Coronary artery (tissue), 2 donors: ENCODE measurements around the gene TXNL4B.
A peak's percentile ranks its signal among the peaks of the same experiment; 100 is the strongest.

ENCODE experiments used
- DNase-seq: peaks from one replicate; pipeline ENCODE4 v3.0.0-alpha.2; 2017; ENCODE audit warnings: low spot score
- H3K27ac ChIP-seq, 2 donors: fragments of 200-600 bp; sonication (generic); one replicate each; pipeline ENCODE4 v1.5.1; 2016 to 2019
- H3K4me3 ChIP-seq: fragments of 200-600 bp; sonication (generic); 2 replicates; pipeline ENCODE4 v1.5.1; 2016; ENCODE audit warnings: mild to moderate bottlenecking, moderate library complexity
- TF ChIP-seq, protein P1 (sequence below): fragments of 200-600 bp; sonication (generic); IDR thresholded peaks from one replicate; pipeline ENCODE4 v1.5.1; 2019; ENCODE audit warnings: antibody characterized with exemption

TXNL4B gene

GRCh38 chr16:72112906-72113615 is 19.6 kb upstream of the TXNL4B start:
- no peak for DNase-seq
- H3K4me3 ChIP-seq, result no peak overlapping the region
- no peak overlapping the region for H3K27ac ChIP-seq
- TF ChIP-seq, protein P1, sequence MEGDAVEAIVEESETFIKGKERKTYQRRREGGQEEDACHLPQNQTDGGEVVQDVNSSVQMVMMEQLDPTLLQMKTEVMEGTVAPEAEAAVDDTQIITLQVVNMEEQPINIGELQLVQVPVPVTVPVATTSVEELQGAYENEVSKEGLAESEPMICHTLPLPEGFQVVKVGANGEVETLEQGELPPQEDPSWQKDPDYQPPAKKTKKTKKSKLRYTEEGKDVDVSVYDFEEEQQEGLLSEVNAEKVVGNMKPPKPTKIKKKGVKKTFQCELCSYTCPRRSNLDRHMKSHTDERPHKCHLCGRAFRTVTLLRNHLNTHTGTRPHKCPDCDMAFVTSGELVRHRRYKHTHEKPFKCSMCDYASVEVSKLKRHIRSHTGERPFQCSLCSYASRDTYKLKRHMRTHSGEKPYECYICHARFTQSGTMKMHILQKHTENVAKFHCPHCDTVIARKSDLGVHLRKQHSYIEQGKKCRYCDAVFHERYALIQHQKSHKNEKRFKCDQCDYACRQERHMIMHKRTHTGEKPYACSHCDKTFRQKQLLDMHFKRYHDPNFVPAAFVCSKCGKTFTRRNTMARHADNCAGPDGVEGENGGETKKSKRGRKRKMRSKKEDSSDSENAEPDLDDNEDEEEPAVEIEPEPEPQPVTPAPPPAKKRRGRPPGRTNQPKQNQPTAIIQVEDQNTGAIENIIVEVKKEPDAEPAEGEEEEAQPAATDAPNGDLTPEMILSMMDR, result no peak

GRCh38 chr16:72112452-72112792 is 19.0 kb upstream of the TXNL4B start:
- TF ChIP-seq, protein P1, result no peak
- no peak overlapping the region for H3K4me3 ChIP-seq
- no peak for DNase-seq
- no peak overlapping the region for H3K27ac ChIP-seq

DNA sequence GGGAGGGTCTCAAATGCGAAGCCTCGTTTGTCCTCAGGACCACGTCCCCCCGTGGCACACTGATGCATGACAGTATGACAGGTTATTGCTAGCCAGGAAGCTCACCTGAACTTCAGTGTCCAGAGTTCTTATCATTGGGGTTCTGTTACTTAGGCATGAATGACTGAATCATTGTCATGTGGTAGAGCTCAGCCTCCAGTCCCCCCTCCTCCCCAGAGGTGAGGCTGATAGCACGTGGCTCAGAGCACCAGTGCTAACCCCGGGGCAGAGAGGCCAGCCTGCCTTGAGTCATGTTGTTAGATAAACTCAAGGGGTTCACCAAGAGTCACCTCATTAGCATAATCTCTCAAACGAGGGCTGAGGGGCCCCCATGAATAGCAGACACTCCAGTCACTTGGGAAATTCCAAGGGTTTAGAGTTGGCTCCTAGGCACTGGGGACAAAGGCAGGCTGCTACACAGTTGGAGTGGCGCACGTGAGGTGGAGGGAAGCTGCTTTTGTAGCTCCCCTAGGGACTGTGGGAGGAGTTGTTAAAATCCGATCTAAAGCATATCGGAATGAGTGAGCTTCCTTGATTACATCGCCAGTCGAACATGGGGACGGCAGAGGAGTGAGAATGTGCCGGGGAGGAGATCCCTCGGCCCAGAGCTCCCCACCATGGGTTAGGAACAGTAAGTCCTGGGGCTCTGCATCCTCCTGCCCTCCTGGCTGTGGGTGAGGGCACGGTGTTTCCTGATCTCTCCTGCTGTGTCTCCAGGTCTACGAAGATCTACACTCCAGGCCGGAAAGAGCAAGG is 18.4 kb upstream of the TXNL4B start:
- TF ChIP-seq, protein P1, result no peak
- no peak overlapping the region for H3K4me3 ChIP-seq
- H3K27ac ChIP-seq, result no peak overlapping the region
- DNase-seq, result no peak

DNA sequence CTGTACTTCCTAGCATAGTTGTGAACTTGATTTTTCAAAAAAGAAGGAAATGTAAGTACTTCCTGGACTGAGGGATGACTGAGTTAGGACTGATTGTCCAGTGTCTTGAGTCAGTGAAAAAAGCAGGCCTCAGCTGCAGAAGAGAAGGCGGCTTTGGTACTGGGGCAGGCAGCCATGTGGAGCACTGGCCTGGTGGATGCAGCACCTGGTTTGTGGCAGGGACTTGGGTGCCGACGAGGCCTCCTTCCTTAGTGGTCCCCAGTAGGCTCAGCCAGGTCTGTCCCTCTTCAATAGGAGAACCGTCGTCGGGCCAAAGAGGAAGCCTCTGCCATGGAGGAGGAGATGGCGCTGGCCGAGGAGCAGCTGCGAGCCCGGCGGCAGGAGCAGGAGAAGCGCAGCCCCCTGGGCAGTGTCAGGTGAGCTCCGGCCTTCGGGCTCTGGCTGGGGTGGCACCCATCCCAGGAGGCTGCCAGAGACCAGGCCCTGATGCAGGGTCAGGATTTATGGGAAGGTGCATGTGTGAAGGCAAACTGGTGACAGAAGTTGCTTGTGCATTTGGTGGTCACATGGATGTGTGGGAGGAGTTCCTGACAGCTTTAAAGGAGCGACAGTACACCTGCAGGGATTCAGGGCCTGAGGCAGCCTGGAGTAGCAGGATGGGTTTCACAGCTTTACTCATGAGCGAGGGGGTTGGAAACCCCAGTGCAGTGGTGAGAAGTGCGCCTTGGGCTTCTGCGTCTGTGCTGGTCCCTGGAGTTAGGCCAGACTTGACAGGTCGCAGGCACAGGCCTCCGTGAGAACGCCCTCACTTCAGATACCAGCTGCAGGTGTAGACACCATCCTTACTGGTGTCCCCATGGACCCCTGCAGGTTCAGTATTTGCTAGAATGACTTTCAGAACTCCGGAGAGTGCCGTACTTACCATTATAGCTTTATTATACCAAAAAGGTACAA is 17.5 kb upstream of the TXNL4B start:
- Histone ChIP-seq H3K4me3 (no peak overlapping the region), H3K27ac (no peak overlapping the region)
- DNase-seq, result no peak
- TF ChIP-seq, protein P1, result no peak

DNA sequence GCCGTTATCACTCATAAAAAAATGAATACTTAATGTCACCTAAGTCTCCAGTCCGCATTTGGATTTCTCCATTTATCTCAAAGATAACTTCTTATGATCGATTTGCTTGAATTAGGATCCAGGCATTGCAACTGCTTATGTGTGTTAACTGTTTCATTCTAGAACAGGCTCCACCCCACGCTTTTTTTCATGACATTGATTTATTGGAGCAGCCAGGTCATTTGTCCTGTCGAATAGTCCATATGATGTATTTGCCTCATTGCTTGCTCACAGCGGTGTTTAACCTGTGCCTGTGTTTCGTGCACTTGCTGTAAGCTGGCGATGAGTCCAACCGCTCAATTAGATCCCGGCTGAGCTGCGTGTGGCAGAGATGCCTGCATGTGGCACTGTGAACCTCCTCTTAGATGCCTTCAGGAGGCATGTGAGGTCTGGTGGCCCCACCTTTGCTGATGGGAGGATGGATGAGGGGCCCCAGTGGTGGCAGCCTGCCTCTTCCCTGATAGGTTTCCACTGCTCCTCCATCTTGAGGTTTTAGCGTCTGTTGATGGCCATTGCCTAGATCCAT is 16.6 kb upstream of the TXNL4B start:
- no peak overlapping the region for H3K4me3 ChIP-seq
- TF ChIP-seq, protein P1, result no peak
- no peak for DNase-seq
- H3K27ac ChIP-seq, result no peak overlapping the region

DNA sequence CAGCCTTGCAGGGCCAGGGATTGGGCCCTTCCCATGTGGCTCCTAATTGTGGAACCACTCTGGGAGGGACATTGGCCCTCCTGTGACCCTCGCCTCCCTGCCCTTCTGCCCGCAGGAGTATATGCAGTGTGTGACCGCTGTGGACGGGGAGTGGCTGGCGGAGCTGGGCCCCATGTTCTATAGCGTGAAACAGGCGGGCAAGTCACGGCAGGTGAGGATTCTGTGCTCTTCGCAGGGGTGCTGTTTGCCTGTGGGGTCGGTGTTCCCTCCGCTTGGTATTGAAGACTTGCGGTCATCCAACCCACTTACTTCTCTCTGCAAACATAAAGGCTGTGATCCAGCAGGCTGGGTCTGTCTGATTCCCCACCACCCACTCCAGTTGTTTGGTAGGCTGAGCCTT is 15.9 kb upstream of the TXNL4B start:
- DNase-seq, result peak; percentile 45
- Histone ChIP-seq H3K4me3 (no peak overlapping the region), H3K27ac (no peak overlapping the region)
- TF ChIP-seq, protein P1, result no peak
